Mesenchymal stem cell (in vitro differentiated cells and primary cell): ENCODE measurements around the gene OXCT2.

ENCODE experiments used
- DNase-seq: peaks from one replicate; pipeline ENCODE4 v3.0.0-alpha.2; 2013
- H2AFZ ChIP-seq: one replicate; pipeline ENCODE4 v1.6.1; 2013; ENCODE audit warnings: low read depth, mild to moderate bottlenecking, control low read depth, inconsistent platforms, low read length, moderate library complexity
- H2AK5ac ChIP-seq: 2 replicates; pipeline ENCODE4 v1.6.1; 2013; ENCODE audit warnings: low read length, moderate library complexity, mild to moderate bottlenecking, inconsistent platforms; ENCODE audit not compliant: severe bottlenecking
- H2BK120ac ChIP-seq: one replicate; pipeline ENCODE4 v1.6.1; 2013; ENCODE audit warnings: low read depth, mild to moderate bottlenecking, inconsistent platforms, low read length, moderate library complexity
- H2BK12ac ChIP-seq, 2 experiments: one replicate each; pipeline ENCODE4 v1.6.1; 2013; ENCODE audit warnings: inconsistent platforms in 2 of 2, low read length in 2 of 2, mild to moderate bottlenecking in 2 of 2, moderate library complexity in 2 of 2, control low read depth in 1 of 2
- H2BK15ac ChIP-seq: one replicate; pipeline ENCODE4 v1.6.1; 2013; ENCODE audit warnings: mild to moderate bottlenecking, low read depth, inconsistent platforms; ENCODE audit not compliant: poor library complexity, severe bottlenecking
- H2BK5ac ChIP-seq: 2 replicates; pipeline ENCODE4 v1.6.1; 2013; ENCODE audit warnings: low read depth, mild to moderate bottlenecking, low read length, control low read depth, inconsistent platforms; ENCODE audit not compliant: poor library complexity, severe bottlenecking
- H3K14ac ChIP-seq, 2 experiments: one replicate each; pipeline ENCODE4 v1.6.1; 2013; ENCODE audit warnings: inconsistent platforms in 2 of 2, low read length in 2 of 2, control low read depth in 1 of 2, mild to moderate bottlenecking in 1 of 2, moderate library complexity in 1 of 2
- H3K18ac ChIP-seq, 2 experiments: one replicate each; pipeline ENCODE4 v1.6.1; 2013; ENCODE audit warnings: inconsistent platforms in 2 of 2, low read length in 2 of 2, control low read depth in 1 of 2, low read depth in 1 of 2, mild to moderate bottlenecking in 1 of 2
- H3K23ac ChIP-seq, 2 experiments: one replicate each; pipeline ENCODE4 v1.6.1; 2013; ENCODE audit warnings: inconsistent platforms in 2 of 2, low read length in 2 of 2, mild to moderate bottlenecking in 2 of 2, moderate library complexity in 2 of 2, control low read depth in 1 of 2
- H3K27ac ChIP-seq: 2 replicates; pipeline ENCODE4 v1.5.1; 2013; ENCODE audit warnings: mild to moderate bottlenecking, moderate library complexity, low read length, control low read depth, inconsistent platforms; ENCODE audit not compliant: poor library complexity, severe bottlenecking
- H3K27me3 ChIP-seq, 2 experiments: 2 replicates each; pipeline versions ENCODE4 v1.6.1 to v1.7.0; 2013; ENCODE audit warnings: low read length in 2 of 2, mild to moderate bottlenecking in 2 of 2, moderate library complexity in 2 of 2, control low read depth in 1 of 2, inconsistent platforms in 1 of 2; ENCODE audit not compliant: control insufficient read depth in 1 of 2, insufficient read depth in 1 of 2
- H3K36me3 ChIP-seq, 2 experiments: 2 replicates each; pipeline versions ENCODE4 v1.6.1 to v1.7.0; 2013; ENCODE audit warnings: low read length in 2 of 2, control low read depth in 1 of 2, inconsistent platforms in 1 of 2, low read depth in 1 of 2, mild to moderate bottlenecking in 1 of 2; ENCODE audit not compliant: insufficient read depth in 2 of 2, control insufficient read depth in 1 of 2
- H3K4ac ChIP-seq, 2 experiments: one replicate each; pipeline ENCODE4 v1.6.1; 2013; ENCODE audit warnings: inconsistent platforms in 2 of 2, low read length in 2 of 2, mild to moderate bottlenecking in 2 of 2, moderate library complexity in 2 of 2, control low read depth in 1 of 2, low read depth in 1 of 2
- H3K4me1 ChIP-seq: 2 replicates; pipeline ENCODE4 v1.6.1; 2013; ENCODE audit warnings: low read depth, low read length, control low read depth; ENCODE audit not compliant: control insufficient read depth, insufficient read depth
- H3K4me2 ChIP-seq: 2 replicates; pipeline ENCODE4 v1.6.1; 2013; ENCODE audit warnings: low read length, mild to moderate bottlenecking, inconsistent platforms; ENCODE audit not compliant: poor library complexity, severe bottlenecking
- H3K4me3 ChIP-seq, 2 experiments: 2 replicates each; pipeline versions ENCODE4 v1.5.1 to v1.7.0; 2013; ENCODE audit warnings: low read length in 2 of 2, mild to moderate bottlenecking in 2 of 2, control low read depth in 1 of 2, low read depth in 1 of 2; ENCODE audit not compliant: insufficient read depth in 1 of 2
- H3K79me1 ChIP-seq: replicated peaks from 2 replicates; pipeline ENCODE4 v1.6.1; 2013; ENCODE audit warnings: mild to moderate bottlenecking, control low read depth, low read length, inconsistent platforms; ENCODE audit not compliant: poor library complexity, severe bottlenecking
- H3K9ac ChIP-seq: 2 replicates; pipeline ENCODE4 v1.7.0; 2013; ENCODE audit warnings: mild to moderate bottlenecking, low read length, moderate library complexity
- H3K9me3 ChIP-seq: 2 replicates; pipeline ENCODE4 v1.7.0; 2013; ENCODE audit warnings: mild to moderate bottlenecking, low read length; ENCODE audit not compliant: control insufficient read depth
- H4K8ac ChIP-seq: one replicate; pipeline ENCODE4 v1.6.1; 2013; ENCODE audit warnings: inconsistent platforms, mild to moderate bottlenecking, low read length, moderate library complexity
- H4K91ac ChIP-seq: one replicate; pipeline ENCODE4 v1.6.1; 2013; ENCODE audit warnings: mild to moderate bottlenecking, low read length, inconsistent platforms
- WGBS: methylation state at CpG from one replicate; pipeline ENCODE4 v1.1.7; 2013; ENCODE audit warnings: mixed read lengths; 5-methylcytosine and 5-hydroxymethylcytosine counted together

OXCT2 gene

GRCh38 chr1:39726600-39726999 lies 44.5 kb downstream of the OXCT2 start:
- Histone ChIP-seq H2AK5ac (no peak overlapping the region), H2BK5ac (no peak overlapping the region), H3K4ac (no peak overlapping the region), H3K27me3 (peaks cover 64 to 75% of the 10 kb centered on the region in 2 experiments), H3K14ac (no peak overlapping the region), H3K36me3 (no peaks in the 10 kb centered on the region), H3K4me1 (no peaks in the 10 kb centered on the region), H2AFZ (no peak overlapping the region), H3K18ac (no peak overlapping the region), H3K9me3 (no peaks in the 10 kb centered on the region), H3K27ac (no peak overlapping the region), H3K9ac (no peak overlapping the region), H3K4me2 (no peak overlapping the region), H2BK12ac (no peak overlapping the region), H2BK15ac (no peak overlapping the region), H2BK120ac (no peak overlapping the region), H4K91ac (no peak overlapping the region), H4K8ac (no peak overlapping the region), H3K79me1 (no peaks in the 10 kb centered on the region), H3K23ac (no peak overlapping the region), H3K4me3 (no peak overlapping the region)
- DNase-seq: no peak
- no CpG with 5 or more reads among the region's 3 CpGs for WGBS

DNA sequence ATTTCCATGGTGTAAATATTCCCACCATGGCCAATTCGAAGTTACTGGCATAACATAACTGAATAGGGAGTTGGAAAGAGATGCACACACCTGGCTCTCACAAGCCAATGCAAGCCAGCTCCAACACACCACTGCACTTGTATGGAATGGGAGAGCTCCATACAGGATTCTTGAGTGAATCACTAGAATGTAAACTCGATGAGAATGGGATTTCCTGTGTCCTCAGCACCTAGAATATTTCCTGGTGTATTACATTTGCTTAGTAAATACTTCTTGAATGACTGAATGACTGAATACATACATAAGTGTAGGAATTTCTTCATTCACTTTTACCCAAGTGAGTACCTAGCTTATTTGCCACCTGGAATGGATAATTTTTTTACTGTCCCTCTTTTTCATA lies 48.7 kb downstream of the OXCT2 start:
- Histone ChIP-seq H2AFZ (no peak overlapping the region), H2AK5ac (no peak overlapping the region), H2BK5ac (no peak overlapping the region), H3K4ac (no peak overlapping the region), H3K23ac (no peak overlapping the region), H3K27me3 (peaks cover 53 to 69% of the 10 kb centered on the region in 2 experiments), H3K9me3 (no peaks in the 10 kb centered on the region), H3K4me1 (no peaks in the 10 kb centered on the region), H2BK12ac (no peak overlapping the region), H4K91ac (no peak overlapping the region), H2BK15ac (no peak overlapping the region), H3K18ac (no peak overlapping the region), H3K4me2 (no peak overlapping the region), H3K27ac (no peak overlapping the region), H2BK120ac (no peak overlapping the region), H3K9ac (no peak overlapping the region), H3K14ac (no peak overlapping the region), H4K8ac (no peak overlapping the region), H3K4me3 (no peak overlapping the region), H3K79me1 (no peaks in the 10 kb centered on the region), H3K36me3 (no peaks in the 10 kb centered on the region)
- DNase-seq: peak; percentile 34
- WGBS: 40% methylated on average over 1 of the region's 2 CpGs

DNA sequence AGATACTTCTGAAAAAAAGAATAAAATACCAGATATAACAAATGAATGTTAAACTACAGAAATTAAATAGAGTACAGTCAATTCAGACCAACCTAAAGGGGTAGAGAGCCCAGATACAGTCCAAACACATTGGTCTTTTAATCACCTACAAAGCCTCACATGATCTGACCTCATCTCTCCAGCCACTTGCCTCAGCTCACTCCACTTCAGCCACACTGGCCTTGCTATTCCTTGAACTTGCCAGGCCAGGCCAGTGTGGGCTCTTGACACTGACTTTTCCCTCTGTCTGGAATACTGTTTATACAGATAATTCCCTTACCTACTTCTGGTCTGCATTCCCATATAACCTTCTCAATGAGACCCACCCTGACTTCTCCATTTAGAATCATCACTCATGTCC lies 49.5 kb downstream of the OXCT2 start:
- Histone ChIP-seq H4K8ac (no peak overlapping the region), H2AFZ (no peak overlapping the region), H2BK15ac (no peak overlapping the region), H2BK120ac (no peak overlapping the region), H3K9ac (no peak overlapping the region), H3K23ac (no peak overlapping the region), H3K27me3 (peaks cover 57 to 69% of the 10 kb centered on the region in 2 experiments), H3K14ac (no peak overlapping the region), H3K9me3 (no peaks in the 10 kb centered on the region), H3K18ac (peak overlapping the region in 1 of 2 experiments; percentile 33), H3K36me3 (no peaks in the 10 kb centered on the region), H3K4ac (no peak overlapping the region), H2AK5ac (no peak overlapping the region), H3K4me2 (no peak overlapping the region), H3K27ac (no peak overlapping the region), H3K4me3 (no peak overlapping the region), H4K91ac (no peak overlapping the region), H3K79me1 (no peaks in the 10 kb centered on the region), H3K4me1 (no peaks in the 10 kb centered on the region), H2BK5ac (no peak overlapping the region), H2BK12ac (no peak overlapping the region)
- DNase-seq: no peak

- Histone ChIP-seq H3K4me3 (no peak overlapping the region), H4K8ac (no peak overlapping the region), H3K9ac (no peak overlapping the region), H2BK12ac (no peak overlapping the region), H2AFZ (no peak overlapping the region), H3K4me2 (no peak overlapping the region), H3K36me3 (no peaks in the 10 kb centered on the region), H2BK120ac (no peak overlapping the region), H3K9me3 (no peaks in the 10 kb centered on the region), H3K4me1 (no peaks in the 10 kb centered on the region), H3K4ac (no peak overlapping the region), H2AK5ac (no peak overlapping the region), H3K79me1 (no peaks in the 10 kb centered on the region), H2BK5ac (no peak overlapping the region), H3K14ac (no peak overlapping the region), H3K27me3 (peaks cover 53 to 66% of the 10 kb centered on the region in 2 experiments), H4K91ac (no peak overlapping the region), H3K23ac (no peak overlapping the region), H3K27ac (no peak overlapping the region), H2BK15ac (no peak overlapping the region), H3K18ac (no peak overlapping the region)
- WGBS: 46% methylated on average over 7 of the region's 7 CpGs
- DNase-seq: peak; percentile 85
Measured at GRCh38 chr1:39720094-39720999, 50.8 kb downstream of the OXCT2 start.
